ENCODE results near the gene ZDHHC19. TPM values are rescaled to one million over a fixed set of nuclear protein-coding genes. Genes with fewer than 3 reads are reported as not detected.
"Not testable (repeated sequence)": the region's sequence is repeated elsewhere in the genome, so short reads cannot be mapped to it uniquely, and the experiment has no call there.

ZDHHC19 gene
- total RNA-seq, 1 donor from 2014 or later, result 1.2 TPM

- DNase-seq (ENCODE audit: low spot score), result not testable (repeated sequence)
These were observed 5.6 kb downstream of the ZDHHC19 start for GRCh38 chr3:196205442-196206205.

DNA sequence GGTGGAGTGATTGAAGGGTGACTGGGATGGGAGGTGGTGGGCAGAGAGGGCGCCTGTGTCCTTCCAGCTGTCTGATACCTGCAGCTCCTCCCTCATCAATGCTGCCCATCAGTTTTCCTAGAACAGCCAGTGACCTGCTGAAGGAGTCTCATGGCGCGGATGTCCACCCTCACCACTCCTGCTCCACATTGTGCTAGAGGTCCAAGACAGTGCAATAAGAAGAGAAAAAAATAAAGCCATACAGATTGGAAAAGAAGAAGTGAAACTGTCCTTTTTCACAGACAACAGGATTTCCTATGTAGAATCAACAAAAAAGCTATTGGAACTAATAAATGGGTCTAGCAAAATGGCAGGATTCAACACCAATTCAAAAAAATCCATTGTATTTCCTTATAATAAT, 7.4 kb downstream of the ZDHHC19 start:
- DNase-seq (ENCODE audit: low spot score), result no peak

GRCh38 chr3:196202516-196202970, 8.7 kb downstream of the ZDHHC19 start:
- peak; percentile 53 for DNase-seq (ENCODE audit: low spot score)

DNA sequence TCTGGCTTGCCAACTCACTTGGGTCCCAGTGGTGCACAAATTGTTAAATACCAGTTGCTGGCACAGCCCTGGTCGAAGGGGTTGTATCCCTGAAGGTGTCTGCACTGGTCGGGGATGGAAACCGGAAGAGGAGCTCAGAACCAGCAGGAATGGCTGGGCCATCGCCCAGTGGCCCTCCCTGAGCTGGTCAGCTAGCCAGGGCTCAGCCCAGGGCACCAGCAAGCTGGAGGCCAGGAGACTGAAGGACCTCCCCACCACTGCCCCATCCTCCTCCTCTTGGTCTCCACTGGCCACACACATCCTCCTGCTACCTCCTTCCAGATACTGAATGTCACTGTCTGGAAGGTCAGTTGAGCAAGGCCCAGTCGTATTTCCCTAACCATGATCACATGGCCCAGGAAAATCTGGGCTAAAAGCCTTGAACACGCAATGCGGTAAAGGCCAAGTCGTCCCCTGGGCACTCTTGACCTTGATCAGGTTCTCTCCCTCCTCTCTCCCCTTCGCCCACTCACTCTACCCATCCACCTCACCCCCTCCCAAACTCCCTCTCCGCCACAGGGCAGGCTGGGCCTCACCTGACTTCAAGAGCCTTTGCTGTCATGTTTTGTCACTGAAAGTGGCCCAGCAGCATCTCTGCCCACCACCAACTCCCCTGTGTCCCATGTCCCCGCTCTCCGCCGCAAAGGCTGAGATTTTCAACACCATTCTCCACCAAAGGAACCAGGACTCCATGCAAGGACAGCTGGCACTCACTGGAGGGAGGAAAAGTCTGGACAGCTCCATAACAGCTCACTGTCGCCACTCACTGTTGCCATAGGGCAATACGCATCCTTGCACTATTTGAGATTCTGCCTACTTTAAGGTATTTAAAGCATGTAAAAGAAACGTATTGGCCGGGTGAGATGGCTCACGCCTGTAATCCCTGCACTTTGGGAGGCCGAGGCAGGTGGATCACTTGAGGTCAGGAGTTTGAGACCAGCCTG, 12.1 kb downstream of the ZDHHC19 start:
- DNase-seq (ENCODE audit: low spot score), result no peak

DNA sequence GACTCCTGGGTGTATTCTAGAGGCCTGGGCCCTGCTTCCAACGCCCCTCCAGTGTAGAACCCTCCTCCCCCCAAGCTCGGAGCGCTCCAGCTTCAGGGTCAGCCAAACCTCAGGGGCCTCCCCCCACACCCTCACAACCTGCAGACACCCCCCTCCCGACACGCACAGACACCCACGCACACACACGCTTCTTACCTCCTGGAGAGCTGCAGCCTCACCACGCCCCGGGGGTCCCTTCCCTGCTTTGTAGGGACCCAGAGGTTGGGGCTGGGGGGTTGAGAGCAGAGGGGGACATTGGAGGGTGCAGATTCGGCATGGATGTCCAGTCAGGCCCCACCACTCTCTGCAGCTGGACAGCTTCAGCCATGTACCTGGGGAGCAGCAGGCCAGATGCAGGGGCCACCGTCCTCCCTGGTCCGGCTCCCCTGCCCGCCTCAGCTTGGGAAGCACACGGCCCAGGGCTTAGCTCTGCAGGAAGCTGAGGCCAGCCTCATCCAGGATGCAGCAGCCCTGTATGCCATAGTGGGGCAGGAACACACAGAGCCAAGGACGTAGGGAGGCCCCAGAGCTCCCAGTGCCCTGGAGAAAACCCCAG, 13.0 kb downstream of the ZDHHC19 start:
- DNase-seq (ENCODE audit: low spot score), result no peak

GRCh38 chr3:196197524-196197923, 13.7 kb downstream of the ZDHHC19 start:
- no peak for DNase-seq (ENCODE audit: low spot score)

- no peak for DNase-seq (ENCODE audit: low spot score)
These were observed 15.4 kb downstream of the ZDHHC19 start for GRCh38 chr3:196195664-196196265.

GRCh38 chr3:196194542-196194915, 16.7 kb downstream of the ZDHHC19 start:
- DNase-seq (ENCODE audit: low spot score), result no peak

- DNase-seq (ENCODE audit: low spot score), result no peak
These were observed 17.3 kb downstream of the ZDHHC19 start for GRCh38 chr3:196193736-196194541.

GRCh38 chr3:196193133-196193735, 18.0 kb downstream of the ZDHHC19 start:
- no peak for DNase-seq (ENCODE audit: low spot score)

GRCh38 chr3:196192524-196193051, 18.6 kb downstream of the ZDHHC19 start:
- no peak for DNase-seq (ENCODE audit: low spot score)

DNA sequence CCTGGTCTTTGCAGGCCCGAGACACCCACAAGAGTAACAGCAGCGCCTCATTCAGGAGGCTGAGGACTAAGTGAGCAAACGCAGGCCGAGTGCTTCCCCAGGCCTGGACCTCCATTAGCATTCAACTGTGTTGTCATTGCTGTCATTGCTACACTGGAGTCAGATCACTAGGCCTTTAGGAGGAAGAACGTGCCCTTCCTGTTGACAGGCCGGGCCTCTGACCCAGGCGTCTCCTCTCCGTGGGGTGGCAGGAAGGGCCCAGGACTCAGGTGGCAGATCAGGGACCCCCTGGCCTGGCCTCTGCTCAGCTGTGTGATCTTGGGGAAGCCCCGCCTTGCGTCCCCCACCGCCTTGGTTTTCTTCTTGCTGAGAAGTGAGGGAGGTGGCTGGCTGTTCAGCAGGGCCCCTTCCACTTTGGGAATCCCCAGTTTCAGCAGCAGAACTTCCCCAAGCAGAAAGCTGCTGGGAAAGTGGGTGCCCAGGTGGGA, 19.1 kb downstream of the ZDHHC19 start:
- DNase-seq (ENCODE audit: low spot score), result no peak

DNA sequence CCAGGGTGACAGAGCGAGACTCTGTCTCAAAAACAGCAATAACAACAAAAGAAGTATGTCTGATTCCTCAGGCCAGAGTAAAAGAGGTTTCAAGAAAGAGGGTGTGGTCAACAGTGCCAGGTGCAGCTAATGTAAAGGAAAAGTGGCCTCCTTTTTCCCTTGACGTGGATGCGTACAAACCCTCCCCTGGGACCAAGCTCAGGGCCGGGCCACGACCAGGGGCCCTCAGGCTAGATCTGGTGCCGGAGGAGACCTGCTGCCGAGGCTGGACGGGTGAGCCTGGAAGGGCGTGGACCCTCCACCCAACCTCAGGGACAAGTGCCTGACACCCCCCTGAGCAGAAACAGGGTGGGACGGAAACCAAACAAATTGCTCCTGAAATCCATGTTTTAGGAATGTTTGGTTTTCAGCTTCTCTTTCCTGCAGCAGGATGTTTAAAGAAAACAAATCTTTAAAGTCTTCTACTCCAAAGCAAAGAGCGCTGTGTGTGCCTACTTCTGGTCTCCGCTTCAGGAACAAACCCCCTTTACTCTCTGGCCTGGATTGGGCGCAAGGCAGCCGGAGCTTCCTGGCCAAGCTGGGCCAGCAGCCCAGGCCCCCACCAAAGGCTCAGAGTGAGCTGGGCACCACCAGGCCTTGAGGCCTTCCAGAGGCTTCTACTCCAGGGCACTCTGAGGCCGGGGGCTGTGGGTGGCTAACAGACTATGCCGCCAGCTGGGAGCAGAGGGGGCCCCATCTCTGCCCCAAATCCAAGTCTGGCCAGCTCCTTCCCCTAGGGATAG, 21.4 kb downstream of the ZDHHC19 start:
- no peak for DNase-seq (ENCODE audit: low spot score)

DNA sequence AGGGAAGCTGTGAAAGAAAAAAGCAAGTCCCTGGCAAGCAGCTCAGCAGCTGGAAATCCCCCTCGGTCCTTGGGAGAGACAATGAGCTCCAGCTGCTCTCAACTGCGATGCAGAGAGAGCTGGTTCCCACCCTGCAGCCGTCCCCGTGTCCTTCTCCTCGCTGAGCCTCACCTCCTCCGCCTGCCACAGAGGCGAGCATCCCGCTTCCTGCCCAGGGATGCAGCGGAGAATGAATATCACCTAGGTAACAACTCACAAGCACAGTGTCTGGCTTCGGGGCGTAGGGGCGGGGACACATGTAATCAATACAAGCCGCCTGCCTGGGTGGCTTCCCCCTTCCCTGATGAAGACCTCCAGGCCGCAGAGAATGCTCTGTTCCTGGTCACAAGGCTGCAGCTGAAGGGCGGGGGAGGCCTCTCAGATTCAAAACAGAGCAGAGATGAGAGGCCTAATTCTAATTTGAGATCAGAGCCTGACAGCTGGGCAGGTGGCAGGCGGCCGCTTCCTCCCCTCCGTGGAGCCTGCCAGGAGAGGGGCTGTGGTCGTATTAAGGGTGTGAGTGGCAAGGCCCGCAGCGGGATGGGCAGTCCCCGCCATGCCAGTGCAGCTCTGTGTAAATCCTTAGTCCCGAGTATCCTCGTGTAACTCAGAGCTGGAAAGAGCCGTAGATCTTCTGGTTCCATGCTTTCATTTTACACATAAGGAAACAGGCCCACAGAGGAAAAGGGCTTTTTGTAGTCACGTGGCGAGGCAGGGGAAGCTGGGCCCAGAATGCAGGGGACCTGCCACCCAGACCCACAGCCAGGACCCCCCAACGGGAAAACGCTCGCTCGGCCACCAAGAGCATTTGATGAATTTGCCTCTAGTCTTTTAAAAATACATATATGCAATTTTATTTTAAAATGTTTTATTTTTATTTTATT, 24.3 kb downstream of the ZDHHC19 start:
- no peak for DNase-seq (ENCODE audit: low spot score)

GRCh38 chr3:196184881-196185280, 26.3 kb downstream of the ZDHHC19 start:
- no peak for DNase-seq (ENCODE audit: low spot score)

- not testable (repeated sequence) for DNase-seq (ENCODE audit: low spot score)
These were observed 27.1 kb downstream of the ZDHHC19 start for GRCh38 chr3:196184169-196184432.

DNA sequence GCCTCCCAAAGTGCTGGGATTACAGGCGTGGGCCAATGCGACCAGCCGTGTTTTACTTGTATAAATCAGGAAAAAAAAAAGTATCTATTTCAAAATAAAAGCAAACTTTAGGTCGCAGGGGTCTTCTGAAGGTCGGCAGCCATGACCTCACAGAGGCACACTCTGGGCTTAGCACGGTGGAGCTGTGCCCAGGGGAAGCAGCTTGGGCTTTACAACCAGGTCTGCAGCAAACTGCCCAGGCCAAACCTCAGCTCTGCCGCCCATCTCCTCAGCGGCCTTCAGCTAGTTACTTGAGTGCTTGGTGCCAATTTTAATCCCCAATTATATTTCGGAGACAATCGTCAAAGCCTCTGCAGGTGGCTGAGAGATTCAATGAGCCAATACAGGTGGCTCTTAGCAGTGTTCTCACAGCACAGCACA, 30.1 kb downstream of the ZDHHC19 start:
- DNase-seq (ENCODE audit: low spot score), result no peak

DNA sequence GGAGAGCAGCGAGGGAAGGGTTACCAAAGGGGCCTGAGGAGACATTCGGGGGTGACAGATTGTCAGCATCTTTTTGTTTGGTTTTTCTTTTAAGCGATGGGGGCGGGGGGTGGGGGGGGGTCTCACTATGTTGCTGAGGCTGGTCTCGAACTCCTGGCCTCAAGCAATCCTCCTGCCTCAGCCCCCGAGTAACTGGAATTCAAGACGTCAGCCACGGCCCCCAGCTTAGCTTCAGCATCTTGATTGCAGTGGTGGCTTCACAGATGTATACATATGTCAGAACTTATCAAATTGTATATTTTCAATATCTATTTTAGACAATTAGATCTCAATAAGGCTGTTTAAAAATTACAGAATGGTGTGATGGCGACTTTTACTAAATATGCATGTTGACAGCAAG, 30.9 kb downstream of the ZDHHC19 start:
- DNase-seq (ENCODE audit: low spot score), result no peak
